Endothelial cell of umbilical vein (primary cell): ENCODE results near the gene ARFGEF3. TPM values are rescaled to one million over a fixed set of nuclear protein-coding genes. Genes with fewer than 3 reads are reported as not detected.

Experiments
- BruUV-seq: library from RNA; stranded (reverse); fragments of 400-500 nt; replicated peaks from 2 replicates; lab custom pipeline; 2021; lab: Mats Ljungman, UMichigan
- CTCF ChIA-PET: fragments of 300-600, 350-600 bp; sonication (Branson Sonifier 250); formaldehyde crosslinking; loops from one replicate; lab custom pipeline; 2021; ENCODE audit warnings: antibody characterized with exemption, inconsistent platforms; lab: Charles Lee
- POLR2A ChIA-PET: fragments of 300-600, 350-600 bp; sonication (Branson Sonifier 250); formaldehyde crosslinking; loops from one replicate; lab custom pipeline; 2021; ENCODE audit warnings: antibody characterized with exemption, inconsistent platforms; lab: Charles Lee
- DNase-seq: peaks from one replicate; pipeline ENCODE4 v3.0.0-alpha.2; 2011; ENCODE audit warnings: low read depth, low spot score
- FAIRE-seq: peaks from 2 replicates; lab custom pipeline; 2011; peaks lifted over from hg19 to GRCh38; lab: Jason Lieb, UNC
- H2AFZ ChIP-seq: 2 replicates; pipeline ENCODE4 v1.6.0; 2012; ENCODE audit warnings: low read depth, low read length, control low read depth, inconsistent platforms
- H3K27ac ChIP-seq: 2 replicates; pipeline ENCODE4 v1.5.1; 2011; ENCODE audit warnings: low read depth, mild to moderate bottlenecking, control low read depth, low read length, moderate library complexity; ENCODE audit not compliant: insufficient read depth
- H3K27me3 ChIP-seq, 2 experiments: 2 replicates each; pipeline versions ENCODE4 v1.6.0 to v1.6.1; 2011; ENCODE audit warnings: low read length in 2 of 2, mixed read lengths in 1 of 2; ENCODE audit not compliant: control insufficient read depth in 2 of 2, insufficient read depth in 2 of 2
- H3K36me3 ChIP-seq, 2 experiments: 2 replicates in 1 of 2; 3 replicates in 1 of 2; pipeline ENCODE4 v1.5.1; 2011; ENCODE audit warnings: low read length in 2 of 2, mild to moderate bottlenecking in 1 of 2, moderate library complexity in 1 of 2; ENCODE audit not compliant: control insufficient read depth in 2 of 2, insufficient read depth in 2 of 2; ENCODE audit errors: extremely low read depth in 1 of 2
- H3K4me1 ChIP-seq: 3 replicates; pipeline ENCODE4 v1.5.1; 2011; ENCODE audit warnings: mild to moderate bottlenecking, low read length; ENCODE audit not compliant: control insufficient read depth, insufficient read depth; ENCODE audit errors: extremely low read depth
- H3K4me2 ChIP-seq: 2 replicates; pipeline ENCODE4 v1.6.1; 2011; ENCODE audit warnings: low read length, control low read depth, mixed read lengths; ENCODE audit not compliant: insufficient read depth
- H3K4me3 ChIP-seq, 3 experiments: fragments of 200-600 bp in 1 of 3; sonication (generic), shearing (Covaris generic) in 1 of 3; replicated peaks in 1 of 3; 2 replicates each; pipeline ENCODE4 v1.5.1; 2011 to 2016; ENCODE audit warnings: control low read depth in 3 of 3, low read length in 3 of 3, mild to moderate bottlenecking in 2 of 3, inconsistent platforms in 1 of 3, low read depth in 1 of 3, moderate library complexity in 1 of 3; ENCODE audit not compliant: insufficient read depth in 1 of 3
- H3K79me2 ChIP-seq: 2 replicates; pipeline ENCODE4 v1.6.0; 2012; ENCODE audit warnings: low read length, inconsistent platforms; ENCODE audit not compliant: control insufficient read depth, insufficient read depth
- H3K9ac ChIP-seq: replicated peaks from 2 replicates; pipeline ENCODE3; 2011; ENCODE audit warnings: low read length, control low read depth; ENCODE audit not compliant: insufficient read depth; ENCODE audit errors: extremely low read depth
- H3K9me1 ChIP-seq: replicated peaks from 3 replicates; pipeline ENCODE4 v1.6.0; 2011; ENCODE audit warnings: mild to moderate bottlenecking, low read length; ENCODE audit not compliant: control insufficient read depth, insufficient read depth; ENCODE audit errors: extremely low read depth
- H3K9me3 ChIP-seq: replicated peaks from 2 replicates; pipeline ENCODE4 v1.5.1; 2012; ENCODE audit warnings: low read length, inconsistent platforms; ENCODE audit not compliant: control insufficient read depth, insufficient read depth
- H4K20me1 ChIP-seq: replicated peaks from 2 replicates; pipeline ENCODE3; 2011; ENCODE audit warnings: mild to moderate bottlenecking, low read length; ENCODE audit not compliant: control insufficient read depth, insufficient read depth; ENCODE audit errors: extremely low read depth
- CTCF ChIP-seq, 2 donors: IDR thresholded peaks; 1 replicate in 1 of 2; 2 replicates in 1 of 2; pipeline ENCODE4 v1.5.1; 2011; ENCODE audit warnings: low read length in 2 of 2, mild to moderate bottlenecking in 2 of 2, moderate library complexity in 2 of 2, control low read depth in 1 of 2, inconsistent platforms in 1 of 2, low read depth in 1 of 2; ENCODE audit not compliant: insufficient read depth in 1 of 2; ENCODE audit errors: extremely low read depth in 1 of 2
- EZH2 ChIP-seq: IDR thresholded peaks from 2 replicates; pipeline ENCODE4 v1.6.1; 2012; ENCODE audit warnings: borderline replicate concordance, low read depth, mild to moderate bottlenecking, moderate library complexity, low read length, inconsistent platforms; ENCODE audit not compliant: severe bottlenecking
- FOS ChIP-seq: IDR thresholded peaks from 2 replicates; pipeline ENCODE4 v1.6.1; 2011; ENCODE audit warnings: mild to moderate bottlenecking, low read length, moderate library complexity, borderline replicate concordance; ENCODE audit not compliant: insufficient read depth
- GATA2 ChIP-seq: IDR thresholded peaks from 2 replicates; pipeline ENCODE4 v1.7.0; 2011; ENCODE audit warnings: low read depth, mild to moderate bottlenecking, moderate library complexity, mixed read lengths, low read length; ENCODE audit not compliant: insufficient read length, insufficient read depth
- JUN ChIP-seq: IDR thresholded peaks from 2 replicates; pipeline ENCODE4 v1.6.1; 2011; ENCODE audit warnings: borderline replicate concordance, low read depth; ENCODE audit not compliant: insufficient read length, insufficient read depth
- MAX ChIP-seq: IDR thresholded peaks from 2 replicates; pipeline ENCODE4 v1.6.1; 2011; ENCODE audit not compliant: insufficient read depth, insufficient read length
- MYC ChIP-seq: IDR thresholded peaks from one replicate; pipeline ENCODE4 v1.6.1; 2011; ENCODE audit warnings: mild to moderate bottlenecking, low read depth, low read length
- POLR2A ChIP-seq: IDR thresholded peaks from 2 replicates; pipeline ENCODE4 v1.6.1; 2012; ENCODE audit warnings: low read depth, mild to moderate bottlenecking, control low read depth, low read length
- POLR2AphosphoS5 ChIP-seq: IDR thresholded peaks from 2 replicates; pipeline ENCODE4 v1.6.1; 2012; ENCODE audit warnings: low read depth, mild to moderate bottlenecking, control low read depth, low read length, moderate library complexity; ENCODE audit not compliant: insufficient read depth
- dilution Hi-C: fragments of 300-500 bp; cut with MboI; formaldehyde crosslinking; loops from one replicate; pipeline ENCODE4 v1.15.0; 2019; ENCODE audit warnings: low sequenced_read_pairs; ENCODE audit not compliant: extremely low pct_ligation_motif_present
- intact Hi-C: fragments of 100-400 bp; cut with micrococcal nuclease; formaldehyde crosslinking; loops from one replicate; pipeline ENCODE4 v1.10.0; 2022
- polyA plus RNA-seq, 4 experiments: library from polyadenylated mRNA; depleted of rRNA in 3 of 4; stranded (reverse) in 3 of 4; unstranded in 1 of 4; fragments of >200 nt; gene quantifications; 2 replicates each; pipeline versions ENCODE4 v1.2.1 to v1.2.3, GENCODE V29; 2011 to 2012; ENCODE audit warnings: missing spikeins in 1 of 4
- total RNA-seq: library from RNA; stranded (reverse); gene quantifications from 2 replicates; pipeline ENCODE4 v1.2.3, GENCODE V29; 2021

Gene ARFGEF3
- total and polyA plus RNA-seq, 2 donors (not counting 3 experiments of a cell fraction or from before 2014, with no cell fraction given), result 1.3 to 7.3 TPM

- Histone ChIP-seq H3K27ac (no peak overlapping the region), H3K4me2 (no peak overlapping the region), H4K20me1 (no peaks in the 10 kb centered on the region), H3K27me3 (peaks cover 7 to 8% of the 10 kb centered on the region in 2 experiments), H3K36me3 (no peaks in the 10 kb centered on the region), H3K4me1 (no peaks in the 10 kb centered on the region), H3K9ac (no peak overlapping the region), H2AFZ (no peak overlapping the region), H3K4me3 (no peak overlapping the region), H3K79me2 (no peaks in the 10 kb centered on the region), H3K9me3 (no peaks in the 10 kb centered on the region), H3K9me1 (peaks cover 4% of the 10 kb centered on the region)
- POLR2A ChIA-PET, result no interaction called here
- CTCF ChIA-PET, result interaction anchor here (0.8 to 1.7 kb wide), 7 partner anchors 10 to 285 kb away, joined by 3 to 5 read pairs (median 3); partner anchors contain the start of gene HEBP2
- no peak for DNase-seq
- FAIRE-seq, result no peak
- no TSS peak for BruUV-seq
- TF ChIP-seq POLR2A (no peak), GATA2 (no peak), POLR2AphosphoS5 (no peak), MYC (no peak), FOS (no peak), MAX (no peak), EZH2 (no peak), CTCF (IDR thresholded peaks at IDR 0.05; ENCODE audit: extremely low read depth in 1 of 2, insufficient read depth in 1 of 2, low read depth in 1 of 2, low read length in 2 of 2) (no peak), JUN (no peak)
- dilution Hi-C loops (no loop called here), intact Hi-C loops (no loop called here)
Observed at GRCh38 chr6:138119976-138120375, 41.8 kb upstream of the ARFGEF3 start.
